ENCODE measurements around the gene GKN1. TPM values are rescaled to one million over a fixed set of nuclear protein-coding genes. Genes with fewer than 3 reads are reported as not detected.

The GKN1 gene
- total RNA-seq, 2 donors from 2014 or later, result not detected

DNA sequence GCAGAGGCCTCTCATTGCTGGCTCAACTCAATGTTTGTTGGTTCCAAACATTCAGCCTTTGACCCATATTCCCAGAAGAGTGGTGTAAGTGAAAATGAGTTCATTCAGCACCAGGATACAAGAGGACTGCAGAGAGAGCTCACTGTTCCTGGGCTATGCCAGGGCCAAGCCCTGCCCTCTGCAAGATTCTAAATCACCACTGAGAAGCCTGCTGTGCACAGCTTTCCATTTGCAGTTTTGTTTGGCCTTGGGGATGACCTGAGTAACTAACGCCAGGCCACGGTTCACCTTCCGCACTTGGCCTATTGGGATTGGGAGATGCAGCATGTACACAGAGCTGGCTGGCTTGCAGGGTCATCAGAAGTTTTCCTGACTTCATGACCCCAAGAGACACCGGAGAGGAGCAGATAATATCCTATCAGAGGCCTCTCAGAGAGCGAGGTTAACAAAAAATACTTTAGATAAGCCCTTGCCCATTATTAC is 12.6 kb downstream of the GKN1 start:
- ATAC-seq (no peak), DNase-seq (no peak)
- Histone ChIP-seq H3K4me3 (no peak overlapping the region), H3K9me3 (no peaks in the 10 kb centered on the region), H3K27me3 (no peaks in the 10 kb centered on the region), H3K27ac (no peak overlapping the region), H3K4me1 (no peaks in the 10 kb centered on the region), H3K36me3 (replicated peaks in 1 of 2; ENCODE audit: insufficient read depth in 1 of 2, low read depth in 2 of 2) (no peaks in the 10 kb centered on the region)
- TF ChIP-seq, protein P1, sequence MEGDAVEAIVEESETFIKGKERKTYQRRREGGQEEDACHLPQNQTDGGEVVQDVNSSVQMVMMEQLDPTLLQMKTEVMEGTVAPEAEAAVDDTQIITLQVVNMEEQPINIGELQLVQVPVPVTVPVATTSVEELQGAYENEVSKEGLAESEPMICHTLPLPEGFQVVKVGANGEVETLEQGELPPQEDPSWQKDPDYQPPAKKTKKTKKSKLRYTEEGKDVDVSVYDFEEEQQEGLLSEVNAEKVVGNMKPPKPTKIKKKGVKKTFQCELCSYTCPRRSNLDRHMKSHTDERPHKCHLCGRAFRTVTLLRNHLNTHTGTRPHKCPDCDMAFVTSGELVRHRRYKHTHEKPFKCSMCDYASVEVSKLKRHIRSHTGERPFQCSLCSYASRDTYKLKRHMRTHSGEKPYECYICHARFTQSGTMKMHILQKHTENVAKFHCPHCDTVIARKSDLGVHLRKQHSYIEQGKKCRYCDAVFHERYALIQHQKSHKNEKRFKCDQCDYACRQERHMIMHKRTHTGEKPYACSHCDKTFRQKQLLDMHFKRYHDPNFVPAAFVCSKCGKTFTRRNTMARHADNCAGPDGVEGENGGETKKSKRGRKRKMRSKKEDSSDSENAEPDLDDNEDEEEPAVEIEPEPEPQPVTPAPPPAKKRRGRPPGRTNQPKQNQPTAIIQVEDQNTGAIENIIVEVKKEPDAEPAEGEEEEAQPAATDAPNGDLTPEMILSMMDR (IDR thresholded peaks at IDR 0.05), result no peak
- TF ChIP-seq POLR2A (IDR thresholded peaks at IDR 0.05), result no peak
- WGBS, 2 donors, result 77 to 81% methylated on average over 5 of the region's 5 CpGs
- intact Hi-C loops (cut with DNase I), result no loop called here

DNA sequence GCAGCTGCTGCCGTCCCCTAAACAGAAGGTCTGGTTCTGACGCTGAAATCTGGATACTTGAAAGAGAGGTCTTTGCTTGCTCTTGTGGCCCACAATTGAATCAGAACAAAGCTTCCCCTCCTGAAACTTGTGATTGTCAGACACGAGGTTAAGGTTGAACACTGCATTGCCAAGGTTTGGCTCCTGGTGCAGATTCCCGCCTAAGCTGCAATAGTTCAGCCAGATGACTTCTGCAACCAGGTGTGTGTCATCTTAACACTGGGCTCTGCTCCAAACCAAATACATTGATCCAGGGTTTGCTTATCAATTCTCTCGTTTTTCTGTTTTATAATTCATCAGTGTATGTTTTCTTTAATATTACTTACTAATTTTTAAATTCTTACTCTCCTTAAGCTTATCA is 14.6 kb downstream of the GKN1 start:
- Histone ChIP-seq H3K36me3 (replicated peaks in 1 of 2; ENCODE audit: insufficient read depth in 1 of 2, low read depth in 2 of 2) (no peaks in the 10 kb centered on the region), H3K27ac (no peak overlapping the region), H3K9me3 (no peaks in the 10 kb centered on the region), H3K27me3 (no peaks in the 10 kb centered on the region), H3K4me1 (no peaks in the 10 kb centered on the region), H3K4me3 (no peak overlapping the region)
- ATAC-seq, result no peak
- WGBS, 2 donors, result 29 to 48% methylated on average over 5 of the region's 5 CpGs
- no peak for DNase-seq
- intact Hi-C loops (cut with DNase I), result no loop called here
- TF ChIP-seq, protein P1 (IDR thresholded peaks at IDR 0.05), result no peak
- TF ChIP-seq POLR2A (IDR thresholded peaks at IDR 0.05), result no peak

- H3K4me1 ChIP-seq, result no peaks in the 10 kb centered on the region
- TF ChIP-seq, protein P1 (IDR thresholded peaks at IDR 0.05), result no peak
- no peak for TF ChIP-seq POLR2A (IDR thresholded peaks at IDR 0.05)
- ATAC-seq, result no peak
- H3K4me3 ChIP-seq, result no peak overlapping the region
- DNase-seq, result no peak
- intact Hi-C loops (cut with DNase I), result no loop called here
- H3K36me3 ChIP-seq (replicated peaks in 1 of 2; ENCODE audit: insufficient read depth in 1 of 2, low read depth in 2 of 2), result no peaks in the 10 kb centered on the region
- no peak overlapping the region for H3K27ac ChIP-seq
- no peaks in the 10 kb centered on the region for H3K27me3 ChIP-seq
- no peaks in the 10 kb centered on the region for H3K9me3 ChIP-seq
- 71 to 79% methylated on average over 5 of the region's 5 CpGs for WGBS, 2 donors
These were observed 17.9 kb downstream of the GKN1 start for GRCh38 chr2:68992341-68992740.

DNA sequence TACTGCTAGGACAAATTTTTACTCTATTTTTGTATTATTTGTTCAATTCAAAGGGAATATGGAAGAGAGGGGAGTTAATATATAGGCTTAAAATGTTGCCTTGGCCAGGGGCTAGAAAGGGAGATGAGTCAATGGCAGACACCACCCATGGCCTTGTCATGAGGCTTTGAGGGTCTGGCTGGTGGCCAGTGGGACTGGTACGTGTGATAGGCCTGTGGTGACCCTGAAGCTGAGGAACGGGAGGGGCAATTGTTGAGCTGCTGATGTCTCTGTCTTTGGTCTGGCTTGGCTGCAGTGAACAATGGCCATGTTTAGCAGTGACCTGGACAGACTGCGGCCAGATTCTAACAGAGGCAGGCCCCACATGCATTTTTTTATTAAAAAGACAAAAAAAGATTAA is 18.5 kb downstream of the GKN1 start:
- H3K4me1 ChIP-seq, result no peaks in the 10 kb centered on the region
- H3K9me3 ChIP-seq, result no peaks in the 10 kb centered on the region
- no peaks in the 10 kb centered on the region for H3K27me3 ChIP-seq
- WGBS, 2 donors, result 80 to 84% methylated on average over 3 of the region's 3 CpGs
- DNase-seq, result no peak
- TF ChIP-seq, protein P1 (IDR thresholded peaks at IDR 0.05), result no peak
- no peak for TF ChIP-seq POLR2A (IDR thresholded peaks at IDR 0.05)
- H3K4me3 ChIP-seq, result no peak overlapping the region
- no peaks in the 10 kb centered on the region for H3K36me3 ChIP-seq (replicated peaks in 1 of 2; ENCODE audit: insufficient read depth in 1 of 2, low read depth in 2 of 2)
- H3K27ac ChIP-seq, result no peak overlapping the region
- intact Hi-C loops (cut with DNase I), result no loop called here
- ATAC-seq, result no peak

GRCh38 chr2:68993660-68994059 is 19.2 kb downstream of the GKN1 start:
- H3K27me3 ChIP-seq, result no peaks in the 10 kb centered on the region
- TF ChIP-seq POLR2A (IDR thresholded peaks at IDR 0.05), result no peak
- TF ChIP-seq, protein P1 (IDR thresholded peaks at IDR 0.05), result no peak
- WGBS, 2 donors, result 70 to 80% methylated on average over 7 of the region's 7 CpGs
- no peak for ATAC-seq
- no peak overlapping the region for H3K27ac ChIP-seq
- no peak for DNase-seq
- no peaks in the 10 kb centered on the region for H3K9me3 ChIP-seq
- intact Hi-C loops (cut with DNase I), result no loop called here
- no peaks in the 10 kb centered on the region for H3K36me3 ChIP-seq (replicated peaks in 1 of 2; ENCODE audit: insufficient read depth in 1 of 2, low read depth in 2 of 2)
- no peaks in the 10 kb centered on the region for H3K4me1 ChIP-seq
- no peak overlapping the region for H3K4me3 ChIP-seq

Data from body of pancreas (tissue), 4 donors.